CD4-positive, alpha-beta T cell treated with Interleukin-15 for 4 hours (primary cell): ENCODE results near the gene RGN.
"Not testable (repeated sequence)": the region's sequence is repeated elsewhere in the genome, so short reads cannot be mapped to it uniquely, and the experiment has no call there.

Experiments
- DNase-seq: peaks from one replicate; pipeline ENCODE4 v3.0.0-alpha.2; 2020; ENCODE audit warnings: low spot score

RGN gene

DNA sequence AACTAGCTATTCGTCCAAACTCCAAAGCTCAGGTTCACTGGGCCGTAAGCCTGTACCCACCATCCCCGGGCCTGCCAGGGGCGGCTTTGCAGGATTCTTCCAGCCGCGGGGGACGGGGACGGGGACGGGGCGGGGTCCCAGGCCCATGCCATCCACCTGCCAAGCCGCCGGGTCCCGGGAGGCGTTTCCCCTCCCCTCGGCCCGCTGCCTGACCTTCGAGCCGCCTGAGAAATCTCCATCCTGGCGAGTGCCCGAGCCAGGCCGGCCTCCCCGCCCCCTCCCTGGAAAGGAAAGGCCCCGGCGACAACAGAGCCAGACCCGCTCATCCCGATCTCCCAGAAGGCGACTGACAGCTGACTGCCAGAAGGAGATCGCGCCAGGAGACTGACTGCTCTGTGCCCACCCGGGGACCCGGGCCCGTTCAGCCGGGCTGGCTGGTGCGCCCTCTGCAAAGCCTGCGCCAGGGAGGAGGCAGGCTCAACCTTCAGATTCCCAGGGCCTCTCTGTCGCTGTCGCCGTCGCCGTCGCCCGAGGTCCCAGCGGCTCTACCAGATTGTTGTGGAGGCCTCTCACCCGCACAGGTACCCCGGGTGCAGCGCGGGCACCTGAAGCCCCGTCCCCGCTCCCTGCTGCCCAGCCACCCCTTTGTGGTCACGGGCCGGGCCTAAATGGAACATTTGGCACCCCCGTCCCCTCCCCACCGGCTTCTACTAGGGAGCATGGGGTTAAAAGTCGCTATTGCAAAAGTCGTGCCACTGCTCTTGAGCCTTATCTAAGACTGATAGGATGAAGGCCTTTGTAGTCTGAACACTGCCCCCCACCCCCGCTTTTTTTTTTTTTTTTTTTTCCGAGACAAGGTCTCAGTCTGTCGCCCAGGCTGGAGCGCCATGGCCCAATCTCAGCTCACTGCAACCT, at the start of gene RGN:
RGN (plus strand) TSS at position 315 of the 915 bp plus-strand sequence. CDS start 2,702 bp downstream, outside the sequence.
- no peak for DNase-seq

DNA sequence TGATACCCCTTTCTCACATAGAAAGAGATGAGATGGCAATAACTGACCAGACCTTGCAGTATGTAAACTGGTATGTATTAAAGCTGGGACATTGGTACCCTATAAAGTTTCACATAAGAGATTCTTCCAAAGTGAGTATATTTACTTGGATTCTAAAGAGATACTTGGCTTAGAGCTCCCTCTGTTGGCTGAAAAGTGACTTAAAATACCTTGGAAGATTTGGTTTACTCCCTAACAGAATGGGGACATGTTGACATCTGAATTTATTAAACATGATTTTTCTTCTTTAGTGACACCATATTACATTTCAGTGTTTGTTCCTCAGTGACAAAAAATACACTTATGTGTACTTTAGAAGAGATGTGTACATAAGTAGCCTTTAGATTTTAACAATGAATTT, 47.9 kb upstream of the RGN start:
- DNase-seq: peak; percentile 37

DNA sequence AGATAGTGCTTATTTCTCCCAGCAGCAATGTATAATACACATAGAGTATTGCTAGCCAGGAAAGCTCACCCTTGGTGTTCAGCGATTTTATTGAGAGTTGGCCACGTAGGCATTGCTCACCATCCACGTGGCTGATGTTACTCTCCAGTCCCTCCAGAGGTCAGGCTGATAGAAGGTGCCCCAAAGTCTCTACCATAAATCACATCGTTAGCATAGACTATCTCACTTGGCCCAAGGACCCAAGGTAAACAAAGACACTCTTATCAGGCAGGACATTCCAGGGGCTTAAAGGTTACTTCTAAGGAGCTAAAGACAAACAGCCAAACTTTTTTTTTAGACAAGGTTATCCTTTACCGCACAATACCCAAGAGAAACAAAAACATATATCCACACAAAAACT, 30.3 kb upstream of the RGN start:
- DNase-seq: no peak

DNA sequence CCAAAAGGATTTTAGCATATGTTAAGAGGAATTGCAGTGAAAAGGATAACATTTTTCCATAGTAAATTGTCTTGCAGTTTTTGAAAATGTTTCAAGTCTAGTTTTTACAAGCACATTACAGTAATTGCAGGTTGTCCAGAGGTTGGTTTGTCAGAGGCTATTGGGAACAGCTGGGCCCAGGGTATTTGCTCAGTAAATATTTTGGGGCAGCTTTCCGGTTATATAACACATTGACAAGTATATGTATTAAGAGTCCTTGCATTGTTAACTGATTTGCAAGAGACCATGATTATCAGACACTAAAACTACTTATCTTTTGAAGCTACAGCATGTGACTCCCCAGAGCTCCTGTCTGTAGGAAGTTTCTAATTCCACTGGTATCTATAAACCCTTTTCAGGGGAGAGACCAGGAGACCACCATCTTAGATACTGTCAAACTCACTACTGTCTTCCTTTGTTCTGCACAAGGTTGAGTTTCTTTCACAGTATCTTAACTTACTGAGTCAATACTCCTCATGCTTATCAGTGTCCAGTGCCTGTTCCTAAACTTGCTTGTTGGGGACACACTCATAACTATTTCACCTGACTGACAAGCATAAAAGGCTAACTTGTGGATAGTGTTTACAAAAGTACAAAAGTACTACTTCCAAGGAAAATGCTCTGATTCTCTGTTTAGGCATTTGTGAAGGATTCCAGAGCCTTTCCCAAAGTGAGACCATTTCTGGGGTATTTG, 18.9 kb upstream of the RGN start:
- no peak for DNase-seq

DNA sequence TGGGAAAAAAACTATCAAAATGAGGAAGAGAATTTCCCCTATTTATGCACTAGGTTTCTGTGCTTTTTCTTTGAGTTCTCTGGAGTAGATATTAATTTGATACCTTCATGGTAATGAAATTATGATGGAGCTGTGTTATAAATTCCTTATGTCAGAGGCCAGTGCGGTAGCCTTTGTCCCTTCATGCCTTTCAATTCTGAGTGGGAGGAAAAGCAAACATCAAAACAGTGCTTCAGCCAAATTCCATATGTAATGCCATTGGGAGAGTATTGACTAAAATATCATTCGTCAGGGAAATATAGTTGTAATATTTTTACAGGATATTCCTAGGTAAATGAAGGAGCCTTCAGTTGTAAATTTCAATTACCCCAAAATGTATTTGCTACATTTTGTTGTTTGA, 17.5 kb upstream of the RGN start:
- no peak for DNase-seq

DNA sequence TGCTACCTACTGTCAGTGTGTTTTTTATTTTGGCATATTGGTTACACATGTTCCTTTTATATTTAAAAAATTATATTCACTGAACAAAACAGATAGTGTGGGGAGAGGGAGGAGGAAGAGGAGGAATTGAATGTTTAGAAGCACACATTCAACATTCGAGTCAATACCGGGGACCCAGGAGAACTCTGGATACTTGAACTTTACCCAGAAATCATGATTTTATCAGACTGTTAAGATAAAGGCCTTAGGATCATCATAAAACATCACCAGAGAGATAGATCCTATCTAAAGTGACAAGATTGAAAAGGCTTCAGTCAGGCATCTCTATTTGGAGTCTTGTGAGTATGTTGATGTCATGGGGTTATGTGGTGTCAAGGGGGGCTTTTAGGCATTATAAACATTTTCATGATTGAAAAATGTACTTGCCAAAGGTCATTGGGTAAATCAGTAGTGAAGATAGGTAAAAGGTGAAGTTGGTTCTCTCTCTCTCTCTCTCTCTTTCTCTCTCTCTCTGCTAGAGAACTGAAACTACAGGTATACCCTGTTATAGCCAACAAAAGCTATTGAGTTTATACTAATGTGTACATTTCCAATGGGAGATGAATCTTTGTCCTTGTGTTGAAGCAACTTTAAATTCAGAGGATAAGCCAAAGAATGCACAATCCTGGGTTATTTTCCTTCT, 16.9 kb upstream of the RGN start:
- no peak for DNase-seq

DNA sequence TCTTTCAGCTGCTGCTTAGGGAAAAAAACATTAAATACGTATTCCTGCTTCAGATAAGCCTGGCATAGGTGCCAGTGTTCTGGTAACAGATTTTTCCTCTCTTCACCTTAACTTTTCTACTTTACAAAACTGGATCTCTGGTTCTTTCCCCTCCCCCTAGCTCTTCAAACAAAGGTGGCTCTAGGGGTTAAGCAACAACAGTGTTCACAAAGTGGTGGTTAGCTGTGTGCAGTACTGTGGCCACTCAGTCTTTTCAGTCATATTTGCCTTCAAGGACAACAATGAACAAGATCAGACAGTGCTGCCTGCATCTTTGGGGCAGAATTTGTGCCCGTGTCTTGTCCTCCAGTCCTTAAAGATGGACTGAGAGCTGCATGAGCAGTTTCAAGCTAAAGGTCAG, 15.1 kb upstream of the RGN start:
- no peak for DNase-seq

DNA sequence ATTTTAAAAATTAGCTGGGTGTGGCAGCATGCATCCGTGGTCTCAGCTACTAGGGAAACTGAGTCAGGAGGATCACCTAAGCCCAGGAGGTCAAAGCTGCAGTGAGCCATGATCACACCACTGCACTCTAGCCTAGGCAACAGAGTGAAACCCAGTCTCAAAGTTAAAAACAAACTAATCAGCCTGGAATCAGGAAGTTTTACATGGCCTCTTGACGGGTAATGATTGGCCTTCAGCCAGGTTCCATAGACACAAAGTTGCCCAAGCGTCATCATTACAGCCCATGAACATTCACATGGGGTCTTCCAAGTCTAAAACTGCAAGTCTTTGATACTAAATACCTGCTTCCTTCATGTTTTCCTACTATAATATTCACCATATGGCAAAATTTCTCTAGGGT, 10.0 kb upstream of the RGN start:
- DNase-seq: no peak

DNA sequence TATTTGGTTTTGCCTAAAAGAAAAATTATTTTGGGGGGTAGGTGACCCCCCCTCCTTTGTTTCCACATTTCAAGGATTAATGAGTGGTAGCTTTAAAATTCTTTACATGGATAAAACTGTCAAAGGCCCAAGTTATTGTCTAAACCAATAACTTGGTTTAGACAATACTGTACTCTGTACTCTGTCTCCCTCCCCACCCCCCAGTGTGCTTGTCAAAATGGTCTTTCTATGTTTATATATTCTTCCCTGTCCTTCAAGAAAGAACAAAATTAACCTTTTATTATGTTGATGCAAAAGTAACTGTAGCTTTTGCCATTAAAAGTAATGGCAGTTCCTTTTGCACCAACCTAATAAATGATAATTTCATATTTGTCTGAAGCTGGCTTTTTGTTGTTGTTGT, 9.5 kb upstream of the RGN start:
- DNase-seq: no peak

DNA sequence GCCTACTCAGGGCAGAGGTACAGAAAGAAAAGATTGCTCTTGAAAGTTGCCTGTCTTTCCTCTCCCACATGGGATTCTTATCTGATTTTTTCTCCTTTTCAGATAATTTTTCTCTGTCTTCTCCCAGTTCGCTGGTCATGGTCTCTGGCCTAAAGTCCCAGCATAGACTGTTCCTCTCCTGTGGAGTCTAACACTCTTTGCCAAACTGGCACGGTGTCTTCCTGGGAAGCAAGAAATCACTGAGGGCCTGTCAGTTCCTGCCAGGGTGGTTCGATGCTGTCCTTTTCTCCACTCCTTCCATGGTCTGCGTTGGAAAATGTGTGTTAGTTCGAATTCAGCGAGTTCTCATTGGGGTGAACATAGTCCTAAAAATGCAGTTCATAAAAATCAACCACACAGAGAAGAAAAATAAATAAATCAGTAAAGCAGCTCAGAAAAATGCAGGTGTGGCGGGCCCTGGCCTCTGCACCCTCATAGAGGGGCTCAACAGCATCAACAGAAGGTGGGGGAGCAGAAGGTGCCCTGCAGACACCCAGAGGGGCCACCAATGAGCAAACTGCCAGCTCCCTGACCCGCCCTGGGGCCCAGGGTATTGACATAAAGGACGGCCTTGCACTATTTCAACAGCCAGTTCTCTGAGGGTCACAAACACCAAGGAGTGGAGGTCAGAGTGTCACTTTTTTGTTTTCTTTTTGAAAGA, 2.1 kb downstream of the RGN start:
- DNase-seq: no peak

DNA sequence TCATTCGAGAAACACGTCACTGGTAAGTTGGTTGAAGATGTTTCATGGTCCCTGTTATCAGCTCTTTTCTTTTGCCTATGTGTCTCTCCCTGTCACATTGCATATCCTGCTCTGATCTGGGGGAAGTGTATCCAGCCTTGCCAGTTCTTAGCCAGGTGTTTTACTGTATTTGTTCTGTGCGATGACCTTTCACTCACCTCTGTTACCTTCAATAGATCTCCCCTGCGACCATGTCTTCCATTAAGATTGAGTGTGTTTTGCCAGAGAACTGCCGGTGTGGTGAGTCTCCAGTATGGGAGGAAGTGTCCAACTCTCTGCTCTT, 2.6 kb downstream of the RGN start:
- DNase-seq: no peak

DNA sequence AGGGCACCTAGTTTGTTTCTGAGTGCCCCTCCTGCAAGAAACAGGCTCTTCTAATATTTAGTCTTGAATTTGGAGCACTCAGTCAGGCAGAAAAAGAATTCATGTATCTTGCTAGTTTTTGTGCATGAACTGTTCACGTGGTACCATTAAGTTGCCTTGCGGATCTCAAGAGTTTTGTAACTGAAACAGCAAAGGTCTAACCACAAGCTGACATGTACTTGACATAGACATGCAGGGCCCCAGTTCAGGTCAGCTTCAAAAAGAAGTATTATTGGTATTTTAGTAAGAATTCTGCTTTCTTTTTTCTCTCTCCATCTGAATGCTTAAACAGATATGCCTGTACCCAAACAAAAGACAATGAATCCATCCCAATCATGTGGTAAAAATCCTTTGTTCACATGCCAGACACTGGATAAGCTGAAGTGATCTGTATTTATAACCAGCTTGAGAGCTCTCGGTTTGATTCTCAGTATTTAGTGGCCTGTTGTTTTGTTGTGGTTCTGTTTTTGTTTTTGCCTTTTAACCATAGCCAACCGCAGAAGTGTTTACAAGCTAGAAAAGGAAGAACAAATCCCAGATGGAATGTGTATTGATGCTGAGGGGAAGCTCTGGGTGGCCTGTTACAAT, 13.0 kb downstream of the RGN start:
- DNase-seq: no peak

DNA sequence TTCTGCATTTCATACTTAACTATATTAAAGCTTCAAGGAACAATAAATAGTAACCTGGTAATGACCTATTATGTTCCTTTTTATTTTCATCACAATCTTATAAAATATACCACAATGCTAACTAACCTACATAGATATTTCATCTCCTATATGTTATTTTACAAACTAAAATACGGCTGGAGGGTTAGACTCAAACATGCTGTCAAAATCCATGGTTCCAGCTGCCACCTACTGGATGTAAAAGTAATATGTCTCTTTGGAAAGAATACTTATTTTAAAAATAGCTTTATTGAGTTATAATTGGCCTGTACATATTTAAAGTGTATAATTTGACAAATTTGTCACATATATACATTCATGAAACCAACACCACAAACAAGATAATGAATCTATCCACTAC, 15.0 kb downstream of the RGN start:
- DNase-seq: no peak

DNA sequence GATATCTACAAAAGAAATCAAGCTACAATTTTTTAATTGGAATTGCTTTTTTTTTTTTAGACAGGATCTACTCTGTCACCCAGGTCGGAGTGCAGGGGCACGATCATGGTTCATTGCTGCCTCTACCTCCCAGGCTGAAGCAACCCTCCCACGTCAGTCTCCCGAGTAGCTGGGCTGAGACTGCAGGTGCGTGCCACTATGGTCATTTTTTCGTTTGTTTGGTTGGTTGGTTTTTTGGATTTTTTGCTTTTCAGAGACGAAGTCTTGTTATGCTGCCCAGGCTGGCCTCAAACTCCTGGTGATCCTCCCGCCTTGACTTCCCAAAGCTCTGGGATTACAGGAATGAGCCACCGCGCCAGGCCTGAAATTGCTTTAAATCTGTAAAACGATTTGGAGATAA, 15.6 kb downstream of the RGN start:
- DNase-seq: no peak

DNA sequence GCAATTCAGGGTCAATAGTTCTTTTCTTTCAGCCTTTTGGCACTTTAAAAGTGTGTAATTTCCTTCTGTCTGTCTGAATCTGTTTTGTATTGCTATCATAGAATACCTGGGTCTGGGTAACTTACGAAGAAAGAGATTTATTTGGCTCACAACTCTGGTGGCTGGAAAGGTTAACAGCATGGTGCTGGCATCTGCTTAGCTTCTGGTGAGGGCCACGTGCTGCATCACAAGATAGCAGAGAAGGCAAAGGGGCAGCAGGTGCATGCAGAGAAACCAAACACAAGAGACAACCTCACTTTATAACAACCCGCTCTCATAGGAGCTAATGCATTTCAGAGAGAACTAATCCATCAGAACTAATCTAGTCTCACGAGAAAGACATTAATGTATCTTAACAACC, 18.8 kb downstream of the RGN start:
- DNase-seq: no peak

DNA sequence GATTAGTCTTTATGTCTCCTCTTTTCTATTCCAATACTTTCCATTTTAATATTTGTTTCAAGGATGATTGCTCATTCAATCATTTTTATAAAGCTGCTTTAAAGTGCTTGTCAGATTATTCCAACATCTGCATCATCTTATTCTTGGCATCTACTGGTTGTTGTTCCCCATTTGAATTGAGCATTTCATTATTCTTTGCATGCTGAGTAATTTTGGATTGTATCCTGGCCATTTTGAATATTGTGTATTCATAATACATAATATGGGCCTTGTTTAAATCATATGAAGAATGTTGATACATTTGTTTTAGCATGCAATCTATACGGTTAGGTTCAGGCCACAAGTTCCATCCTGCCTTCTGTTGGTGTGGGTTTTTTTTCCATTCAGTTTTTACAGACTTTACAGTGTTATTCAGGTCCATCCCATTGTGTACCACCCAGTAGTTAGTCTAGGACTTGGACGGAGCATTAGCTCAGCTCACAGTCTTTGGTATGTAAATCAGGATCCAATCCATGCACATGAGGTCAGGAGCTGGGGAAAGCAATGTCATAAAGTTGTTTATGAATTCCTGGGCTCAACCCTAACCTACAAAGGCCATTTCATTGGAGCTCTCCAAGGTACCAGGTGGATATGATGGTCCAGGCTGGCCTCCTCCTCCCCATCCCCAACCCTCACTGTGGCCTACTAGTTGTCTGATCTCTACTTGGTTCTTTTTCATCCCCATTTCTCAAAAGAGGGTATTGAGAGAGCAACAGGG, 20.3 kb downstream of the RGN start:
- no peak for DNase-seq

DNA sequence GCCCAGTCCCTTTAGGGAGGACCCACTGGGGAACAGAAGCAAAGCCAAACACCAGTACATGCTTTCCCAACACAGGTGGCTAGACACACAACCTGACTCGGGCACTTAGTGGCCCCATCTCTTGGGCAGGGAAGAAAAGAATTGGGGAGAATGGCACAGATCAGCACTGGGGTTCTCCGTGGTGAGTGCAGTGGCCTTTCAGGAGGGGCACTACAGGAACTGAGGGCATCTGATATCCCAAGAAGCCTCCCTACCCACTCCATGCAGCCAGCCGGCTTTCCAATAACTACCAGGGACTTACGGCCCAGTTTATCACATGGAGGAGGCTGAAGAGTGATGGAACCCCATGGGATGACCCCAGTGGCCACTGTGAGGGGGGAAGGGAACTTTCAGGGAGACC, 23.0 kb downstream of the RGN start:
- no peak for DNase-seq

DNA sequence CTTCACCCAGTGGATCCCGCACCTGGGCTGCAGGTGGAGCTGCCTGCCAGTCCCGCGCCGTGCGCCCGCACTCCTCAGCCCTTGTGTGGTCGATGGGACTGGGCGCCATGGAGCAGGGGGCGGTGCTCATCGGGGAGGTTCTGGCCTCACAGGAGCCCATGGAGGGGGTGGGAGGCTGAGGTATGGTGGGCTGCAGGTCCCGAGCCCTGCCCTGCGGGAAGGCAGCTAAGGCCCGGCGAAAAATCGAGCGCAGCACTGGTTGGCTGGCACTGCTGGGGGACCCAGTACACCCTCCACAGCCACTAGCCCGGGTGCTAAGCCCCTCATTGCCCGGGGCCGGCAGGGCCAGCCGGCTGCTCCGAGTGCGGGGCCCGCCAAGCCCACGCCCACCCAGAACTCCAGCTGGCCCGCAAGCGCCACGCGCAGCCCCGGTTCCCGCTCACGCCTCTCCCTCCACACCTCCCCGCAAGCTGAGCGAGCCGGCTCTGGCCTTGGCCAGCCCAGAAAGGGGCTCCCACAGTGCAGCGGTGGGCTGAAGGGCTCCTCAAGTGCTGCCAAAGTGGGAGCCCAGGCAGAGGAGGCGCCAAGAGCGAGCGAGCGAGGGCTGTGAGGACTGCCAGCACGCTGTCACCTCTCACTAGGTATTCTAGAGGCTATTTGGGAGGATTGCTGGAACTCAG, 32.8 kb downstream of the RGN start:
- DNase-seq: not testable (repeated sequence)

DNA sequence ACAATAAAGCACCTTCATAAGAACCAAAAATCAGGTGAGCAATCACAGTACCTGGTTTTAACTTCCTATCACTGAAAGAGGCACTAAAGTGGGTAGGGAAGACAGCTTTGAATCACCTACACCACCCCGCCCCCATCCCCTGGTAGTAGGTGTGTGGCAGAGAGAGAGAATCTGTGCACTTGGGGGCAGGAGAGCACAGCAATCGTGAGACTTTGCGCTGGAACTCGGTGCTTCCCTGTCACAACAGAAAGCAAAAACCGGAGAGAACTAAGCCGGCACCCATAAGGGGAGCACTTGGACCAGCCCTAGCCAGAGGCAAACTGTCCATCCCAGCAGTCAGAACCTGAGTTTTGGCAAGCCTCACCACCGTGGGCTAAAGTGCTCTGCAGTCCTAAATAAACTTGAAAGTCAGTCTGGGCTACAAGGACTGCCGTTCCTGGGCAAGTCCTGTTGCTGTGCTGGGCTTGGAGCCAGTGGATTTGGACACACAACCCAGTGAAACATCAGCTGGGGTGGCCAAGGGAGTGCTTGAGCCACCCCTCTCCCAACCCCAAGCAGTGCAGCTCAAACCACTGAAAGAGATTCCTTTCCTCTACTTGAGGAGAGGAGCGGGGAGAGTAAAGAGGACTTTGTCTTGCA, 34.2 kb downstream of the RGN start:
- no peak for DNase-seq

DNA sequence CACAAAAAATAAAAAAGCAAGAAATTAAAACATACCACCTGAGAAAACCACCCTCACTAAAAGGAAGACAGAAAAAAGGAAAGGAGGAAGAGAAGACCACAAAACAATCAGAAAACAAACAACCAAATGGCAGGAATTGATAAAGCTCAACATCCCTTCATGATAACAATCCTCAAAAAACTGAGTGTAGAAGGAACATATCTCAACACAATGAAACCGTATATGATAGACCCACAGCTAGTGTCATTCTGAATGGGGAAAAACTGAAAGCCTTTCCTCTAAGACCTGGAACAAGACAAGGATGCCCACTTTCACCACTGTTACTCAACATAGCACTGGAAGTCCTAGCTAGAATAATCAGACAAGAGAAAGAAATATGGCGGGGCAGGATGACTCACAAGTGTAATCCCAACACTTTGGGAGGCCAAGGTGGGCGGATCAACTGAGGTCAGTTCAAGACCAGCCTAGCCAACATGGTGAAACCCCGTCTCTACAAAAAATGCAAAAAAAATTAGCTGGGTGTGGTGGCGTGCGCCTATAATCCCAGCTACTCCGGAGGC, 38.4 kb downstream of the RGN start:
- DNase-seq: not testable (repeated sequence)
